Vagina (tissue), 2 donors: ENCODE data around the gene RAC3.

Source experiments
- CTCF ChIP-seq, 3 experiments: fragments of 450-650 bp in 2 of 3; fragments of 200-600 bp in 1 of 3; sonication (generic) in 1 of 3; IDR thresholded peaks; one replicate each; pipeline ENCODE4 v1.5.1; 2017 to 2019; ENCODE audit warnings: antibody characterized with exemption in 3 of 3, mild to moderate bottlenecking in 2 of 3, moderate library complexity in 2 of 3
- POLR2AphosphoS5 ChIP-seq, 2 donors: sonication (generic); formaldehyde crosslinking; IDR thresholded peaks; one replicate each; pipeline ENCODE4 v1.9.0; 2017; ENCODE audit warnings: antibody characterized with exemption in 2 of 2, mild to moderate bottlenecking in 2 of 2, low read depth in 1 of 2; ENCODE audit not compliant: insufficient read depth in 1 of 2

- TF ChIP-seq CTCF (IDR thresholded peaks at IDR 0.05): no peak
- peak; percentile 83 to 84 for TF ChIP-seq POLR2AphosphoS5 (IDR thresholded peaks at IDR 0.05; ENCODE audit: insufficient read depth in 1 of 2, low read depth in 1 of 2)
These were observed 27.8 kb upstream of the RAC3 start for GRCh38 chr17:82003411-82004381.
